ENCODE data around the gene PHEX.

PHEX gene

DNA sequence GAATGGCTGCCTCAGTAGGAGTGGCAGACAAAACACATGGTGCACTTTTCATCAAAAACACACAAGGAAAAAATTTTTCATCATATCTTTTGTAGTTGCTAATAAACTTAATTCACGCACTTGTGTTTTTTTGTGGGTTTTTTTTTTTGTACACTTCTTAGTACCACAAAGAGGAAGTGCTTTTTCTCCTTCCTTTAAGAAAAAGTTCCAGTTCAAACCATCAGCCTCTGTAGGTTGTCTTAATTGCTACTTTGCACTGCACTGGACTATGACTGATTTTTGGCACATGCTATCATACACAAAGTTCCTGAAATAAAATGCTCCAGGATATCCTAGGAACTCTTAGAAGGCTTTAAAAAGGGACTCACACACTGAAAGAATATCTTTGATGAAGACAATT is at the start of gene PHEX:
TSS of gene PHEX (plus strand) at position 242 of the 400 bp plus-strand sequence. CDS start 681 bp downstream, outside the sequence.
- H3K27ac Mint-ChIP-seq: no peak within 1 kb of the TSS
- peaks cover 44% of the 10 kb centered on the region for H3K4me1 Mint-ChIP-seq (ENCODE audit: low read depth)
- H3K27me3 Mint-ChIP-seq: peaks cover 16% of the 10 kb centered on the region
- DNase-seq: no peak
- H3K9me3 Mint-ChIP-seq: no peaks in the 10 kb centered on the region
- H3K36me3 Mint-ChIP-seq (ENCODE audit: low read depth): no peaks in the 10 kb centered on the region
- H3K4me3 Mint-ChIP-seq: no peak within 1 kb of the TSS

DNA sequence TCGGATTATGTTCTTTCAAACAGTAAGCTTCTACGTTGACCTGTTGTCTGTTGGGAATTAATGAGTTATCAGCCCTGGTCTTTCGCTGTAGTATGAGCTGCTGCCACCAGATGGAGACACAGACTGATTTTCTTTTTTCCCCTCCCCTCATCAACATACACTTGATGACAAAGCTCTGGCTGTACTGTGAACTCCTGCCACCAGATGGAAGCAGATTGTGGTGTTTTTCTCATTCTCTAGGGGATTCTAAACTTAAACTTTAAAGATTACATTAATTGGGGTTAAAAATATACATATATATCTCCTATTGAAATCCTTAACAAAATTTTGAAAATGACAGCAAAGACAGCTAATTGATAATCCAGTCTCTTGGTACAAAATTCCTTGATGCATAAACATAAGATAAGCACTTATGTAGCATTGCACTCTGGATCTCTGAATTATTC is 46.8 kb upstream of the PHEX start:
- H3K27me3 Mint-ChIP-seq: peaks cover 7% of the 10 kb centered on the region
- H3K36me3 Mint-ChIP-seq (ENCODE audit: low read depth): peaks cover 66% of the 10 kb centered on the region
- H3K27ac Mint-ChIP-seq: peak overlapping the region; percentile 4
- H3K4me1 Mint-ChIP-seq (ENCODE audit: low read depth): peaks cover 36% of the 10 kb centered on the region
- peak; percentile 79 for DNase-seq
- H3K9me3 Mint-ChIP-seq: no peaks in the 10 kb centered on the region
- no peak overlapping the region for H3K4me3 Mint-ChIP-seq

DNA sequence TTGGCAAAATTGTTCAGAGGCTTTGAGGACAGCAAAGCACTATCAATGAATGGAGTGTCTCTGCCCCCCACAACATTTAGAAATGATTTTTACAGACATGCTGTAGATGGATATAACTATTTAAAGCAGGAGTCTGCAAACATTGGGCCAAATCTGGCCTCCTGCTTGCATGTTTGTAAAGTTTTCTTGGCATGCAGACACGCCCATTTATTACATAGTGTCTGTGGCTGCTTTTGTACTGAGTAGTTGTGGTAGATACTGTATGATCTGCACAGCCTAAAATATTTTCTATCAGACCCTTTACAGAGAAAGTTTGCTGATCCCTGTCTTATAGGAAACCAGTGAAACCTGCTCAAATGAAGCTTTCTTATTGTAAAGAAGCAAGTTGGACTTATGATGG is 45.5 kb upstream of the PHEX start:
- H3K27ac Mint-ChIP-seq: no peak overlapping the region
- peaks cover 48% of the 10 kb centered on the region for H3K4me1 Mint-ChIP-seq (ENCODE audit: low read depth)
- H3K27me3 Mint-ChIP-seq: peaks cover 8% of the 10 kb centered on the region
- no peaks in the 10 kb centered on the region for H3K9me3 Mint-ChIP-seq
- no peak overlapping the region for H3K4me3 Mint-ChIP-seq
- DNase-seq: no peak
- H3K36me3 Mint-ChIP-seq (ENCODE audit: low read depth): peaks cover 72% of the 10 kb centered on the region

DNA sequence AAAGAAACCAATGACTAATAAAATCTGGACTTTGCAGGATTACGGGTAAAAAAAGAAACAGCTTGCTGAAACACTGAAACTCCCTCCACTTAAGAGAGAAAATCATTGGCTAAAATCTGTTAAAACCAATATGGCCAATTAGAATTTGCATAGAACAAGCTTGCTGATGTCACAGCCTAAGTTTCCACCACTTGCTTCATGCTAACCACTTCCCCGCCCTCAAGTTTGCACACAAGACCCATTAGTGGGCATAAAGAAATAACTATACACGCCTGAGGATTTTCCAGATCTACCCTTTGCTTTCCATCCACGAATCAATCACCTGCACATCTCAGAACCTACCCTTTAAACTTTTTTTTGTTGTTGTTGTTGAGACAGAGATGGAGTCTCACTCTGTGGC is 42.7 kb upstream of the PHEX start:
- Mint-ChIP-seq H3K4me1 (ENCODE audit: low read depth) (peaks cover 56% of the 10 kb centered on the region), H3K27me3 (peaks cover 8% of the 10 kb centered on the region), H3K9me3 (no peaks in the 10 kb centered on the region), H3K4me3 (no peak overlapping the region), H3K27ac (peak overlapping the region; percentile 68), H3K36me3 (ENCODE audit: low read depth) (peaks cover 88% of the 10 kb centered on the region)
- DNase-seq: no peak

DNA sequence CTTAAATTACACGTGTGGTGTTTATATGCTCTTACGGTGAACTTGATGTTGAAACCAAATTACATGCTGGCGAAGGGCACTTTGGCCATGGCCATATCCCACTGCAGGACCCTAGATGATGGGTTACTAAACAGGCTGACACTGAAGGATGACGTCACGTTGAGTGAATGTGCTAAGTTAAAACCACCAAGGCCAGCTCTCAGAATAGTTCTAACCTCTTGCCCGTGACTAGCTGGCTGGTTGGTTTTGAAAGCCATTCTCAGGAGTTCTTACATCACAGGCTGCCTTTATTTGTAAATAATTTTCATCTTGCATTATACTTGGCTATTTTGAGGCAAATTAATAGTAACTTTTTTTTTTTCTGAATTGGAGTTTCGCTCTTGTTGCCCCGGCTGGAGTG is 41.3 kb upstream of the PHEX start:
- H3K9me3 Mint-ChIP-seq: no peaks in the 10 kb centered on the region
- H3K4me3 Mint-ChIP-seq: no peak overlapping the region
- peaks cover 58% of the 10 kb centered on the region for H3K4me1 Mint-ChIP-seq (ENCODE audit: low read depth)
- peaks cover 10% of the 10 kb centered on the region for H3K27me3 Mint-ChIP-seq
- H3K36me3 Mint-ChIP-seq (ENCODE audit: low read depth): peaks cover 89% of the 10 kb centered on the region
- no peak for DNase-seq
- H3K27ac Mint-ChIP-seq: peak overlapping the region; percentile 81

DNA sequence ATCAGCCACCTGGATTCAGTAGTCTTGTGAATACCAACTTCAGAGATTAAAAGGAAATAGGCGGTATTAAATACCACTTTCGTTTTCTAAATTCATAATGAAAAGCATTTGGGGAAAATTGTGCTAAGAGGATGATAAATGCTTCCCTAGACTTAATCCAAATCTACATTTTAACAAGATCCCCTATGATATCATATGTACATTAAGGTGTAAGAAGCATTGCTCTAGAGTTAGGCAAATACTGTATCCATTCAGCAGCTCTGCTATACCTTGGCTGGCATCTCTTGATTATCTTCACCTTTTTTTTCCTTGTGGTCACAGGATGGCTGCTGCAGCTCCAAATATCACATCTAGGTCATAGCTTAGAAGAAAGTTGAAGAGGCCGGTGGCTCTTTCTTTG is 40.6 kb upstream of the PHEX start:
- DNase-seq: no peak
- Mint-ChIP-seq H3K36me3 (ENCODE audit: low read depth) (peaks cover 91% of the 10 kb centered on the region), H3K27me3 (peaks cover 12% of the 10 kb centered on the region), H3K4me3 (no peak overlapping the region), H3K4me1 (ENCODE audit: low read depth) (peaks cover 62% of the 10 kb centered on the region), H3K27ac (peak overlapping the region; percentile 81), H3K9me3 (no peaks in the 10 kb centered on the region)

DNA sequence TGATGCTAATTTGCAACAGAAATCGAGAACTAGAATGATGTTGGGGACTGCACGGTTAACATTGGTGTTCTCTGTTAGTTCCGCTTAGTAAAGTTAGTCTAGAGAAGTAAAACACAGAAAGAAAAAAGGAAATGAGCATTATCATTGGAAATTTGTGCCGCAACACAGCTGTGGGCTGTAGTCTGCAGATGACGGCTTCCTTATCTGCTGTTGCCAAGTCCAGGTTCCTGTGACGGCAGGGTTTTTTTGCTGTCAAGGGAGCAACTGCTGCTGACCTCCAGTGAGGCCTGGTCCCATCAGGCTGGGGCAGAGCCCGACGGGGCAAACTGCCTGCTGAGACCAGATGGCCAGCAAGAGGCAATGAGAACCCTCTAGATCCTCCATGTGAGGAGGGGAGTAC is 38.9 kb upstream of the PHEX start:
- no peak for DNase-seq
- Mint-ChIP-seq H3K36me3 (ENCODE audit: low read depth) (peaks cover 82% of the 10 kb centered on the region), H3K27me3 (peaks cover 12% of the 10 kb centered on the region), H3K4me3 (no peak overlapping the region), H3K4me1 (ENCODE audit: low read depth) (peaks cover 59% of the 10 kb centered on the region), H3K9me3 (no peaks in the 10 kb centered on the region), H3K27ac (no peak overlapping the region)

DNA sequence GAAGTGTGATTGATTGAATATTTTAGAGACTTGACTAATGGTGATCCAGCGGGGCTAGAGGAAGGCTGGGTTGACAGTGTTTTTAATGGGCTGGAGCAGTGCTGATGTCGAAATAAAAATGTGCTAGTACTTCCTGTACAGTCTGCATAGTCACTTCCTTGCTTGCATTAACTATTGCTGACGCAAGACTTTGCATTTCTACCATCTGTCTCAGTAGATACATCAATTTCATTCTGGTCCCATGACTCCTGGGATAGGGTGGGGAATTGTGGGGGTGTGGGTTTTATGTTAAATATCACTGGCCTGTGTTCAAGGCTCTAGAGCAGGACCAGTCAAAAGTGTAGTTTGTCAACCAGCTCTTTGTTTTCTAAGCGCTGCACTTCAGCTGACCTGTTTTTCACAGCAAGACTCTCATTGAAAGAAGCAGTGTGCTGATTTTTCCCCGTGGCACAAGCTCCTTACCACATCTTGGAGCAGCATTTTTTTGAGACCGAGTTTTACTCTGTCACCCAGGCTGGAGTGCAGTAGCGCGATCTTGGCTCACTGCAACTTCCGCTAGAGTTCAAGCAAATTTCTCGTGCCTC is 35.2 kb upstream of the PHEX start:
- Mint-ChIP-seq H3K27ac (peak overlapping the region; percentile 72), H3K27me3 (peaks cover 17% of the 10 kb centered on the region), H3K4me3 (no peak overlapping the region), H3K9me3 (no peaks in the 10 kb centered on the region), H3K36me3 (ENCODE audit: low read depth) (peaks cover 57% of the 10 kb centered on the region), H3K4me1 (ENCODE audit: low read depth) (peaks cover 27% of the 10 kb centered on the region)
- no peak for DNase-seq

DNA sequence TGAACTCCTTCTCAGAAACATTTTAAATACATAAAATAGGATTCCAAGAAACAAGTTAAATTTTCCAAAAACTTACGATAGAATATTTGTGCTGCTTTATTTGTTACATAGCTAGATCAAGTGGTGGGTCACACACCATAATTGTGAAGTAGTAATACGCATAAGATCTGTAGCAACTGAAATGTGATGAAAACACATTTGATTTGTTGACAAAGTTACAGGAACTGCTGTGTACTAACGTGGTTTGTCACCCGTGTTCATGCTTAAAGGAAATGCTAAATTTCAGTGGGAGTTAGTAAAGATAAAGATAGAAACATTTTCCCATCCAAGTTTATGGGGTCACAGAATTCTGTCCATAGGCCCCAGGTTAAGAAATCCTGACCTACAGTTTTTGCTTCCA is 34.1 kb upstream of the PHEX start:
- Mint-ChIP-seq H3K4me3 (no peak overlapping the region), H3K27me3 (peaks cover 23% of the 10 kb centered on the region), H3K9me3 (no peaks in the 10 kb centered on the region), H3K4me1 (ENCODE audit: low read depth) (peaks cover 23% of the 10 kb centered on the region), H3K27ac (no peak overlapping the region), H3K36me3 (ENCODE audit: low read depth) (peaks cover 50% of the 10 kb centered on the region)
- no peak for DNase-seq

DNA sequence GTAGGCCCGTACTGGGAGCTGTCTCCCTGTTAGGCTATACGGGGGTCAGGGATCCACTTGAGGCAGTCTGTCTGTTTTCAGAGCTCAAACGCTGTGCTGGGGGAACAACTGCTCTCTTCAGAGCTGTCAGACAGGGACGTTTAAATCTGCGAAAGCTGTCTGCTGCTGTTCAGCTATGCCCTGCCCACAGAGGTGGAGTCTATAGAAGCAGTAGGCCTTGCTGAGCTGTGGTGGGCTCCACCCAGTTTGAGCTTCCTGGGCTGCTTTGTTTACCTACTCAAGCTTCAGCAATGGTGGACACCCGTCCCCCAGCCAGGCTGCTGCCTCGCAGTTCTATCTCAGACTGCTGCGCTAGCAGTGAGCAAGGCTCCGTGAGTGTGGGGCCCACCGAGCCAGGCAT is 27.3 kb upstream of the PHEX start:
- Mint-ChIP-seq H3K4me1 (ENCODE audit: low read depth) (no peaks in the 10 kb centered on the region), H3K36me3 (ENCODE audit: low read depth) (peaks cover 37% of the 10 kb centered on the region), H3K4me3 (no peak overlapping the region), H3K27ac (no peak overlapping the region), H3K27me3 (peaks cover 40% of the 10 kb centered on the region), H3K9me3 (peaks cover 4% of the 10 kb centered on the region)
- no peak for DNase-seq

DNA sequence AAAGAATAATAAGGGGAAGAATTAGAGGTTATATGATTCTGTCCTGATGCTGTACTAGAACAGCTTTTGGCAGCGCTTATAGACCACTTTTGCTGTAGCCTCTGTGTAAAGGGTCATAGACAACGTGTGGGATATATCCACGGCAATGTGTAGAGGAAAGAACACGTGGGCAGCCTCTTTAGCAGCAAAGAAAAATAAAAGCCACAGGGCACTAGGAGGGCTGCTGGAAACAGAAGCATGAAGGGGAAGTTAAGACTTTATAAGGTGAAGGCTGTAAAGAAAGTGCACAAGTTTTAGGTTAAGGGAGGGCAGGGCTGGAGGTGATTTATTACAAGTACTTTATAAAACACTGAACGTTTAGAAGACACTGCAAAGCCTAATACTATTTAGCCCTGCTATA is 20.1 kb upstream of the PHEX start:
- H3K36me3 Mint-ChIP-seq (ENCODE audit: low read depth): peaks cover 8% of the 10 kb centered on the region
- DNase-seq: no peak
- H3K4me1 Mint-ChIP-seq (ENCODE audit: low read depth): no peaks in the 10 kb centered on the region
- H3K27ac Mint-ChIP-seq: no peak overlapping the region
- peaks cover 4% of the 10 kb centered on the region for H3K9me3 Mint-ChIP-seq
- no peak overlapping the region for H3K4me3 Mint-ChIP-seq
- peaks cover 26% of the 10 kb centered on the region for H3K27me3 Mint-ChIP-seq

DNA sequence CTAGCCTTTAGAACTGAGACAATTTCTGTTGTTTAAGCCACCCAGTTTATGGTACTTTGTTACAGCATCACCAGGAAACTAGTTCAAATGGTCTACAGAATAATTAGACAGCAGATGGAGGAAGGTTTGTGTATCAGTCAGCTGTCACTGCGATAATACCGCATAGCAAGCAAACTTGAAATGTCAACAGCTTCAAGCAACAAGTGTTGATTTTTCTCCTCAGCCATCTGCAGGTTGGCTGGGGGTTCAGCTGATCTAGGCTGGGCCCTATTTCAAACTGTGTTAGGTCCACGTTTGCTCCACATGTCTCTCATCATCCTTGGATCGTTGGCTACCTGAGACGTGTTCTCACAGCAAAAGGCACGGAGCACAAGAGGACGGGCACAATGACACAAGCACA is 19.2 kb upstream of the PHEX start:
- H3K4me1 Mint-ChIP-seq (ENCODE audit: low read depth): no peaks in the 10 kb centered on the region
- peaks cover 4% of the 10 kb centered on the region for H3K9me3 Mint-ChIP-seq
- H3K27me3 Mint-ChIP-seq: peaks cover 23% of the 10 kb centered on the region
- H3K27ac Mint-ChIP-seq: no peak overlapping the region
- DNase-seq: no peak
- peaks cover 7% of the 10 kb centered on the region for H3K36me3 Mint-ChIP-seq (ENCODE audit: low read depth)
- no peak overlapping the region for H3K4me3 Mint-ChIP-seq

DNA sequence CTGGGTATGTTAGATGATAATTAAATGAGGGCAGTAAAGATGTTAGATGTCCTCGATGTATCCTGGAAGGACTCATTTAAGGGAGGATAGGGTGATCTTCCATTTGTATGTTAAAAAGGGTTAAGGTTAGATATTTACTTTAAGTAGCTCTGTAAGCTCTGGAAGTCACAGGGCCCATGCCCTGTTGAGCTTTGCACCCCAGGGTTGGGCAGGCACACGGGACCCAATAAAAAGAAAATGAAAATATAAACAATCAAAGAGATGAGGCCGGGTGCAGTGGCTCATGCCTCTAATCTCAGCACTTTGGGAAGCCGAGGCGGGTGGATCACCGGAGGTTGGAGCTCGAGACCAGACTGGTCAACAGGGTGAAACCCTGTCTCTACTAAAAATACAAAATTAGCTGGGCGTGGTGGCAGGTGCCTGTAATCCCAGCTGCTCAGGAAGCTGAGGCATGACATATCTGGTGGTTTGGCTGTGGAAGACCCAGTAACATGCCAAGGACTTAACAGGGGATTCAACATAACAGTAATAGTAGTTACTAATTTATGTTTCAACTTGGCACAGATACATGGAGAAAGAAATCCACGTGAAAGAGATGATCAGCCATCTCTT is 16.9 kb upstream of the PHEX start:
- H3K36me3 Mint-ChIP-seq (ENCODE audit: low read depth): no peaks in the 10 kb centered on the region
- H3K9me3 Mint-ChIP-seq: no peaks in the 10 kb centered on the region
- no peak overlapping the region for H3K4me3 Mint-ChIP-seq
- no peak for DNase-seq
- H3K27me3 Mint-ChIP-seq: peaks cover 11% of the 10 kb centered on the region
- no peaks in the 10 kb centered on the region for H3K4me1 Mint-ChIP-seq (ENCODE audit: low read depth)
- no peak overlapping the region for H3K27ac Mint-ChIP-seq

DNA sequence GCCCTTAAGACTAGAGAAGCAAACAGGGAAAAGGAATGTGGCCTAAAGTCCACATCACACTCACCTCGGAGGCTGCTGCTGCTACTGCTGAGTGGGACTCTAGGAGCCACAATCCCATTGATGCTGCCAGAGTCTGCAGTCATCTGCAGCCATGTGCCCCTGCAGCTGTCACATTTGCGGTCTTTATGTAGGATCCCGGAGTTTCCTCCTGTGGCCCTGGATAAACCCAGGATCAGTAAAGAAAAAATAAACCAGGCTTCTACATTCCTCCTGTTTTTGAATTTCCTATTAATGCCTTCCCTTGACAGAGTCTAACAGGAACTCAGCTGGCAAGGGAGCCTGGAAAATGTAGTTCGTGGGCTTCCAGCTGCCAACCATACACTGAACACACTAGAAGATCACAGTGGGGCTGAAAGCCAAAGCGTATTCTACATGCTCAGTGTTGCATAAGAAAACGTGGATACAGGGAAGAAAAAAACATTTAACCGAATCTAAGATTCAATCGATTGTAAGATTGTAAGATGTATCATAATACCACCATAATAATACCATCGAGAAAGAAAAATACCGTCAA is 10.3 kb upstream of the PHEX start:
- H3K9me3 Mint-ChIP-seq: no peaks in the 10 kb centered on the region
- H3K4me1 Mint-ChIP-seq (ENCODE audit: low read depth): peaks cover 6% of the 10 kb centered on the region
- H3K4me3 Mint-ChIP-seq: no peak overlapping the region
- no peak overlapping the region for H3K27ac Mint-ChIP-seq
- no peaks in the 10 kb centered on the region for H3K36me3 Mint-ChIP-seq (ENCODE audit: low read depth)
- H3K27me3 Mint-ChIP-seq: peaks cover 30% of the 10 kb centered on the region
- DNase-seq: no peak

DNA sequence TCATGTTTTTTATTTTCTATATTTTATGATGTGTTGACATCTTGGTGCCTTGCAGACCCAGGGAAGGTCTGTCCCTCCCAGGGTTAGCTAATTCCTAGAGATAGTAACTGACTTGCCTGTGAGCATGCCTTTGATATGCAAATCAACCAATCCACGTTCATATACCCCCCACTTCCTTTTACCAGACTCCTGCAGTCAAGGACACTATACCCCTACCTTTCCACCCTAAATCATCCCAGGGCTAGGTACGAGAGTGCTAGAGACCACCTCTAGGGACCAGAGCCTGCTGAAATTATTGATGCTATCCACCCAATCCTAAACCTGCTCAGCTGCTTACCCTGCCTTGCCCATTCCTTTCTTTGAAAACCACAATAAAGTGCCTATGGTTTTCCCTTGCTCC is 7.5 kb upstream of the PHEX start:
- Mint-ChIP-seq H3K4me1 (ENCODE audit: low read depth) (peaks cover 25% of the 10 kb centered on the region), H3K9me3 (no peaks in the 10 kb centered on the region), H3K36me3 (ENCODE audit: low read depth) (no peaks in the 10 kb centered on the region), H3K4me3 (no peak overlapping the region), H3K27me3 (peaks cover 30% of the 10 kb centered on the region), H3K27ac (no peak overlapping the region)
- DNase-seq: no peak

Data from activated T-cell treated with anti-CD3 and anti-CD28 coated beads, Interleukin-2, amount 50 U/mL, for 24 hours (primary cell).